ENCODE data around the gene DOCK9.

DOCK9 gene

DNA sequence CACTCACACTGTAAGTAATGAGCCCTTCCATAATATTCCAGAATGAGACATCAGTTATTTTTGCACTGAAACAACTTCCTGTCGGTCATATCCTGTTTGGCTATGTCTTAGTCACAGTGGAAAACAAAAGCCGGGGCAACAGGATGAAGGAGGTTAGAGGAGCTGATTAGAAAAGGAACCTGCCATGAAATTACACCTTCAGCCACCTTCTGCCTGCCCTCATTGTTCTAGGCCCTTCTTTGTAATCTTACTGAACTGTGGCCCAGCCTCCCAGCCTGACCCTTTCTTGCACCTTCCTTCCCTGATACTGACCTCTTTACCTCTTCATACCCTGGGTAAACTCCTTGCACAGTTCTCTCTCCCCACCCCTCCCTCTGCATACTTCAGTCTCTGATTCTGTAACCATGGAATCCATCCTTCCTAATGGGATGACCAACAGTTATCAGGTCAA, 67.3 kb downstream of the DOCK9 start:
- peaks cover 3 to 8% of the 10 kb centered on the region in 2 experiments for H3K4me1 ChIP-seq (ENCODE audit: control insufficient read depth in 1 of 2, insufficient read depth in 2 of 2, low read length in 2 of 2)
- H3K14ac ChIP-seq (ENCODE audit: low read length) = no peak overlapping the region
- H4K91ac ChIP-seq (ENCODE audit: low read depth, low read length) = no peak overlapping the region
- no peak overlapping the region for H2AK5ac ChIP-seq (ENCODE audit: low read length)
- no peak overlapping the region for H2BK12ac ChIP-seq (ENCODE audit: low read length)
- no peaks in the 10 kb centered on the region for H3K27me3 ChIP-seq (ENCODE audit: insufficient read depth, low read length)
- H3K79me2 ChIP-seq (ENCODE audit: control insufficient read depth, insufficient read depth, low read length, poor library complexity) = no peaks in the 10 kb centered on the region
- H3K4me2 ChIP-seq (ENCODE audit: low read length) = no peak overlapping the region
- H3K4ac ChIP-seq (ENCODE audit: low read depth, low read length) = no peak overlapping the region
- no peak overlapping the region for H4K8ac ChIP-seq (ENCODE audit: low read depth, low read length)
- H2AFZ ChIP-seq (ENCODE audit: insufficient read depth, low read length, poor library complexity) = peak overlapping the region; percentile 6
- peak in 1 of 2 donors; percentile 9 for DNase-seq
- H3K27ac ChIP-seq (ENCODE audit: low read depth, low read length) = no peak overlapping the region
- H3K79me1 ChIP-seq (ENCODE audit: low read length) = no peaks in the 10 kb centered on the region
- H3K9ac ChIP-seq (ENCODE audit: low read length) = no peak overlapping the region
- no peak overlapping the region for H3K4me3 ChIP-seq (ENCODE audit: low read depth, low read length)
- no peak overlapping the region for H3K23ac ChIP-seq (ENCODE audit: low read length)
- no peak overlapping the region for H2BK5ac ChIP-seq (ENCODE audit: low read depth, low read length, poor library complexity)
- no peaks in the 10 kb centered on the region for H3K9me3 ChIP-seq (ENCODE audit: insufficient read depth, low read depth, low read length)
- peaks cover 3 to 9% of the 10 kb centered on the region in 2 experiments for H3K36me3 ChIP-seq (ENCODE audit: control insufficient read depth in 1 of 2, insufficient read depth in 2 of 2, low read length in 2 of 2)
- no peak overlapping the region for H2BK120ac ChIP-seq (ENCODE audit: insufficient read depth, low read length, poor library complexity)
- no peak overlapping the region for H4K12ac ChIP-seq (ENCODE audit: low read depth, low read length)
- no peak overlapping the region for H3K18ac ChIP-seq (ENCODE audit: low read length)
- no CpG with 5 or more reads among the region's 2 CpGs for WGBS (ENCODE audit: extremely low coverage, insufficient coverage, insufficient read length)

DNA sequence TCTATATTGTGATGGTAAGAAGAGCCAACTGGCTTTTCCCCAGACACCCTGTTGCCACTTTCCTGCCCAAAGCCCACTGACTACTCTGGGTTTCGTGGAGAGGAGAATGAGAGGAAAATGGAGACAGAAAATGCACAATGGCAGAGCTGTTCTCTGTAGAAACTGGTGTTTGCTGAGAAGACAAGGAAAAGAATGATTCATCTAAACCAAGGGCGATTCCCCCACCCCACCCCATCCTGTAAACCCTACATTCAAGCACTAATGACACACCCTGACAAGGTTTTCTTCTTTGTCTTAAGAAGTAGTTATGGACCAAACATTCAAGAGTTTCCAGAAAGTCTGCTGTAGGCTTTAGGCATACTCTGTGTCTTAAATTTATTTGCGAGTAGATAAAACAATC, 68.8 kb downstream of the DOCK9 start:
- H3K23ac ChIP-seq (ENCODE audit: low read length) = no peak overlapping the region
- no CpG with 5 or more reads among the region's 3 CpGs for WGBS (ENCODE audit: extremely low coverage, insufficient coverage, insufficient read length)

DNA sequence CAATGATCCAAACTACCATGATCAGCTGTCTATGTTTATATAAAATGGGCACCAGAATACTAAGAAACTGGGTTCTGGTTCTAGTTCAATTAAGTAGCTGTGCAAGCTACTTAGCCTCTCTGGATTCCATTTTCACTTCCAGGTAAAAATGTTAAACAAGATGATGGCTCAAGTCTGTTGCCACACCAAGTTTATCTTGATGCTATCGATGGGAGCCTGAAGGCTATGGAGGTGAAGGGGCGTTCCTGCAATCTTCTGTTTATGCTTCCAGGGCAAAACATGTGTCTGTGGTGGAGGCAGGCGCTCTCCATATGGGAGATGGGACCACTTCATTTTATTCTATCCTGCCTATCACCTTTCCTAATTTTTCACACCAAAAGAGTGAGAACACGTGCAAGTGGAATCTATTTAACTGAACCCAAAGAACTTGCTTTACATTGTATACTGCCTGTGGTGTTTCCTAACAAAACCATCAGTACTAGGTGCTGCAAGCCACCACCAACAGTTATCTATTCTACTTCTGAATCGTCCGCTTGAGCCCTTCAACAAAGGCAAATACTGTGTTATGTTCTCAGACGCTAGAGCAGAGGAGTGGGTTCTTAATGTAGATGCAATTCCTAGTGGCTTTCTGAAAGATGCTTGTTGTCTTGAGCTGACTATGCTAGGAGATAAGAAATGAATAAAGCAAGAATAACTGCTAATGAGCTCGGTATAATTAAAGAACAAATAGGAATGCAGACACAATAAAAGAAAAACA, 70.9 kb downstream of the DOCK9 start:
- H3K4me2 ChIP-seq (ENCODE audit: low read length) = no peak overlapping the region
- H3K27ac ChIP-seq (ENCODE audit: low read depth, low read length) = no peak overlapping the region
- no peak overlapping the region for H3K14ac ChIP-seq (ENCODE audit: low read length)
- H3K18ac ChIP-seq (ENCODE audit: low read length) = no peak overlapping the region
- no peaks in the 10 kb centered on the region for H3K9me3 ChIP-seq (ENCODE audit: insufficient read depth, low read depth, low read length)
- no CpG with 5 or more reads among the region's 8 CpGs for WGBS (ENCODE audit: extremely low coverage, insufficient coverage, insufficient read length)
- no peak overlapping the region for H2AK5ac ChIP-seq (ENCODE audit: low read length)
- H3K36me3 ChIP-seq (ENCODE audit: control insufficient read depth in 1 of 2, insufficient read depth in 2 of 2, low read length in 2 of 2) = peaks cover 3 to 7% of the 10 kb centered on the region in 2 experiments
- H3K23ac ChIP-seq (ENCODE audit: low read length) = no peak overlapping the region
- no peak overlapping the region for H4K8ac ChIP-seq (ENCODE audit: low read depth, low read length)
- no peak overlapping the region for H2AFZ ChIP-seq (ENCODE audit: insufficient read depth, low read length, poor library complexity)
- H3K9ac ChIP-seq (ENCODE audit: low read length) = no peak overlapping the region
- H3K4ac ChIP-seq (ENCODE audit: low read depth, low read length) = no peak overlapping the region
- peak; percentile 66 to 84 for DNase-seq
- H3K4me3 ChIP-seq (ENCODE audit: low read depth, low read length) = no peak overlapping the region
- no peak overlapping the region for H2BK120ac ChIP-seq (ENCODE audit: insufficient read depth, low read length, poor library complexity)
- no peak overlapping the region for H4K91ac ChIP-seq (ENCODE audit: low read depth, low read length)
- H3K79me2 ChIP-seq (ENCODE audit: control insufficient read depth, insufficient read depth, low read length, poor library complexity) = no peaks in the 10 kb centered on the region
- no peak overlapping the region for H4K12ac ChIP-seq (ENCODE audit: low read depth, low read length)
- no peaks in the 10 kb centered on the region for H3K79me1 ChIP-seq (ENCODE audit: low read length)
- H2BK5ac ChIP-seq (ENCODE audit: low read depth, low read length, poor library complexity) = no peak overlapping the region
- no peaks in the 10 kb centered on the region for H3K27me3 ChIP-seq (ENCODE audit: insufficient read depth, low read length)
- peaks cover 3 to 8% of the 10 kb centered on the region in 2 experiments for H3K4me1 ChIP-seq (ENCODE audit: control insufficient read depth in 1 of 2, insufficient read depth in 2 of 2, low read length in 2 of 2)
- no peak overlapping the region for H2BK12ac ChIP-seq (ENCODE audit: low read length)

More for the DNA sequence above, 68.8 kb downstream of the DOCK9 start:
- H4K8ac ChIP-seq (ENCODE audit: low read depth, low read length) = no peak overlapping the region
- H4K91ac ChIP-seq (ENCODE audit: low read depth, low read length) = no peak overlapping the region
- H4K12ac ChIP-seq (ENCODE audit: low read depth, low read length) = no peak overlapping the region
- DNase-seq = no peak
- no peak overlapping the region for H3K14ac ChIP-seq (ENCODE audit: low read length)
- H3K4ac ChIP-seq (ENCODE audit: low read depth, low read length) = no peak overlapping the region
- no peak overlapping the region for H3K4me2 ChIP-seq (ENCODE audit: low read length)
- H3K27ac ChIP-seq (ENCODE audit: low read depth, low read length) = no peak overlapping the region
- no peaks in the 10 kb centered on the region for H3K27me3 ChIP-seq (ENCODE audit: insufficient read depth, low read length)
- no peak overlapping the region for H2AFZ ChIP-seq (ENCODE audit: insufficient read depth, low read length, poor library complexity)
- no peak overlapping the region for H3K4me3 ChIP-seq (ENCODE audit: low read depth, low read length)
- no peaks in the 10 kb centered on the region for H3K79me1 ChIP-seq (ENCODE audit: low read length)
- H2BK5ac ChIP-seq (ENCODE audit: low read depth, low read length, poor library complexity) = no peak overlapping the region
- H3K18ac ChIP-seq (ENCODE audit: low read length) = no peak overlapping the region
- peaks cover 0 to 2% of the 10 kb centered on the region in 2 experiments for H3K36me3 ChIP-seq (ENCODE audit: control insufficient read depth in 1 of 2, insufficient read depth in 2 of 2, low read length in 2 of 2)
- H3K9ac ChIP-seq (ENCODE audit: low read length) = no peak overlapping the region
- no peak overlapping the region for H2BK12ac ChIP-seq (ENCODE audit: low read length)
- no peaks in the 10 kb centered on the region for H3K9me3 ChIP-seq (ENCODE audit: insufficient read depth, low read depth, low read length)
- H2AK5ac ChIP-seq (ENCODE audit: low read length) = no peak overlapping the region
- peaks cover 3 to 8% of the 10 kb centered on the region in 2 experiments for H3K4me1 ChIP-seq (ENCODE audit: control insufficient read depth in 1 of 2, insufficient read depth in 2 of 2, low read length in 2 of 2)
- H2BK120ac ChIP-seq (ENCODE audit: insufficient read depth, low read length, poor library complexity) = no peak overlapping the region
- no peaks in the 10 kb centered on the region for H3K79me2 ChIP-seq (ENCODE audit: control insufficient read depth, insufficient read depth, low read length, poor library complexity)

DNA sequence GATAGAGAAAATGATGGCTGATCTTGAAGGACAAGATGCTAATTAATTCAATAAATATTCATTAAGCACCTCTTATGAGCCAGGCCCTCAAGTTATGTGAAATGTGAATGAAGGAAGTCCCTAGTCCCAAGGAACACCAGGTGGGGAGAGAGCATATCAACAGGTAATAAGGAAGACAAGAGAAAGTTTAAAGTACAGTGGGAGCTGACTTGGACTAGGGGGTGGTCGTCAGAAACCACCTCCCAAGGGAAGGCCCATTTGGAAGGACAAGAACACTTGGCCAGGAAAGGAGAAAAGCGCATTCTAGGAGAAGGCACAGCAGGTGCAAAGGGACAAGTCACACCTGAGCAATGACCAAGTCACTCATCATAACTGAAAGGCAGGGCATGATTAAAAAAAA, 72.7 kb downstream of the DOCK9 start:
- no peak overlapping the region for H4K91ac ChIP-seq (ENCODE audit: low read depth, low read length)
- no peak overlapping the region for H4K12ac ChIP-seq (ENCODE audit: low read depth, low read length)
- no peak overlapping the region for H3K14ac ChIP-seq (ENCODE audit: low read length)
- H3K79me1 ChIP-seq (ENCODE audit: low read length) = no peaks in the 10 kb centered on the region
- no peak overlapping the region for H3K4me2 ChIP-seq (ENCODE audit: low read length)
- H3K36me3 ChIP-seq (ENCODE audit: control insufficient read depth in 1 of 2, insufficient read depth in 2 of 2, low read length in 2 of 2) = peaks cover 3 to 10% of the 10 kb centered on the region in 2 experiments
- H3K27me3 ChIP-seq (ENCODE audit: insufficient read depth, low read length) = no peaks in the 10 kb centered on the region
- no peak overlapping the region for H3K9ac ChIP-seq (ENCODE audit: low read length)
- no peak overlapping the region for H3K23ac ChIP-seq (ENCODE audit: low read length)
- no peak overlapping the region for H2BK5ac ChIP-seq (ENCODE audit: low read depth, low read length, poor library complexity)
- H2AK5ac ChIP-seq (ENCODE audit: low read length) = no peak overlapping the region
- H3K18ac ChIP-seq (ENCODE audit: low read length) = no peak overlapping the region
- no CpG with 5 or more reads among the region's 2 CpGs for WGBS (ENCODE audit: extremely low coverage, insufficient coverage, insufficient read length)
- H2BK12ac ChIP-seq (ENCODE audit: low read length) = no peak overlapping the region
- DNase-seq = no peak
- no peak overlapping the region for H2AFZ ChIP-seq (ENCODE audit: insufficient read depth, low read length, poor library complexity)
- H3K4ac ChIP-seq (ENCODE audit: low read depth, low read length) = no peak overlapping the region
- no peaks in the 10 kb centered on the region for H3K79me2 ChIP-seq (ENCODE audit: control insufficient read depth, insufficient read depth, low read length, poor library complexity)
- no peaks in the 10 kb centered on the region for H3K9me3 ChIP-seq (ENCODE audit: insufficient read depth, low read depth, low read length)
- peaks cover 0 to 4% of the 10 kb centered on the region in 2 experiments for H3K4me1 ChIP-seq (ENCODE audit: control insufficient read depth in 1 of 2, insufficient read depth in 2 of 2, low read length in 2 of 2)
- no peak overlapping the region for H3K4me3 ChIP-seq (ENCODE audit: low read depth, low read length)
- H2BK120ac ChIP-seq (ENCODE audit: insufficient read depth, low read length, poor library complexity) = no peak overlapping the region
- no peak overlapping the region for H4K8ac ChIP-seq (ENCODE audit: low read depth, low read length)
- no peak overlapping the region for H3K27ac ChIP-seq (ENCODE audit: low read depth, low read length)

Data from trophoblast cell (in vitro differentiated cells and primary cell).